ENCODE data around the gene ARHGEF28. TPM values are rescaled to one million over a fixed set of nuclear protein-coding genes. Genes with fewer than 3 reads are reported as not detected.

ARHGEF28 gene
- total and polyA plus RNA-seq, 10 of the 15 experiments (the other 5 are each of a cell fraction or from before 2014, with no cell fraction given): 0.10 to 0.72 (median 0.22) TPM; not detected in 2

DNA sequence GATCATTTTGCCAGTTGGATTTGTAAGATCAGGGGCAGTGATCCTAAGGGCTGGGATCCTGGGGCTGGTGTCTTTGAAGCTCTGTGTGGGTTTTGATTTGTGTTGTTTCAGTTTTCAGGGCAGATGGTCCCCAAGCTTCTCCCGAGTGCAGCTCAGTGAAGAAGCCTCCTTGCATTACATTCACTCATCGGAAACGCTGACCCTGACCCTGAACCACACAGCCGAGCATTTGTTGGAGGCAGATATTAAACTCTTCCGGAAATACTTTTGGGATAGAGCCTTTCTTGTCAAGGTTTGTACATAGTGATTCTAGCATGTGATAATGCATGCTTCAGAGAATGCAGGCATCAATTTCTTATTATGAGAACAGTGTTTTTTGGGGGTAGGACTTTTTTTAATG is 150.4 kb downstream of the ARHGEF28 start (continued):
- TF ChIP-seq, protein P1, sequence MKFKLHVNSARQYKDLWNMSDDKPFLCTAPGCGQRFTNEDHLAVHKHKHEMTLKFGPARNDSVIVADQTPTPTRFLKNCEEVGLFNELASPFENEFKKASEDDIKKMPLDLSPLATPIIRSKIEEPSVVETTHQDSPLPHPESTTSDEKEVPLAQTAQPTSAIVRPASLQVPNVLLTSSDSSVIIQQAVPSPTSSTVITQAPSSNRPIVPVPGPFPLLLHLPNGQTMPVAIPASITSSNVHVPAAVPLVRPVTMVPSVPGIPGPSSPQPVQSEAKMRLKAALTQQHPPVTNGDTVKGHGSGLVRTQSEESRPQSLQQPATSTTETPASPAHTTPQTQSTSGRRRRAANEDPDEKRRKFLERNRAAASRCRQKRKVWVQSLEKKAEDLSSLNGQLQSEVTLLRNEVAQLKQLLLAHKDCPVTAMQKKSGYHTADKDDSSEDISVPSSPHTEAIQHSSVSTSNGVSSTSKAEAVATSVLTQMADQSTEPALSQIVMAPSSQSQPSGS (IDR thresholded peaks at IDR 0.05; ENCODE audit: low read length): no peak
- TF ChIP-seq STAT3 (IDR thresholded peaks at IDR 0.05; ENCODE audit: low read depth, low read length) (no peak), JUND (IDR thresholded peaks at IDR 0.05; ENCODE audit: low read depth, low read length) (no peak), KAT2A (conservative IDR thresholded peaks at IDR 0.05; ENCODE audit: control insufficient read depth, low read depth, low read length) (no peak), SP1 (IDR thresholded peaks at IDR 0.05; ENCODE audit: low read depth, low read length) (no peak), SMARCA5 (IDR thresholded peaks at IDR 0.05) (no peak), ZNF207 (IDR thresholded peaks at IDR 0.05; ENCODE audit: borderline replicate concordance) (no peak), ETV6 (conservative IDR thresholded peaks at IDR 0.05 in 1 of 2, IDR thresholded peaks at IDR 0.05 in 1 of 2; ENCODE audit: borderline replicate concordance in 1 of 2, low read depth in 1 of 2) (no peak), SREBF2 (IDR thresholded peaks at IDR 0.05; ENCODE audit: low read length) (no peak), CREM (IDR thresholded peaks at IDR 0.05; ENCODE audit: low read depth) (no peak)
- TF ChIP-seq, protein P2, sequence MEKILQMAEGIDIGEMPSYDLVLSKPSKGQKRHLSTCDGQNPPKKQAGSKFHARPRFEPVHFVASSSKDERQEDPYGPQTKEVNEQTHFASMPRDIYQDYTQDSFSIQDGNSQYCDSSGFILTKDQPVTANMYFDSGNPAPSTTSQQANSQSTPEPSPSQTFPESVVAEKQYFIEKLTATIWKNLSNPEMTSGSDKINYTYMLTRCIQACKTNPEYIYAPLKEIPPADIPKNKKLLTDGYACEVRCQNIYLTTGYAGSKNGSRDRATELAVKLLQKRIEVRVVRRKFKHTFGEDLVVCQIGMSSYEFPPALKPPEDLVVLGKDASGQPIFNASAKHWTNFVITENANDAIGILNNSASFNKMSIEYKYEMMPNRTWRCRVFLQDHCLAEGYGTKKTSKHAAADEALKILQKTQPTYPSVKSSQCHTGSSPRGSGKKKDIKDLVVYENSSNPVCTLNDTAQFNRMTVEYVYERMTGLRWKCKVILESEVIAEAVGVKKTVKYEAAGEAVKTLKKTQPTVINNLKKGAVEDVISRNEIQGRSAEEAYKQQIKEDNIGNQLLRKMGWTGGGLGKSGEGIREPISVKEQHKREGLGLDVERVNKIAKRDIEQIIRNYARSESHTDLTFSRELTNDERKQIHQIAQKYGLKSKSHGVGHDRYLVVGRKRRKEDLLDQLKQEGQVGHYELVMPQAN (conservative IDR thresholded peaks at IDR 0.05): no peak

DNA sequence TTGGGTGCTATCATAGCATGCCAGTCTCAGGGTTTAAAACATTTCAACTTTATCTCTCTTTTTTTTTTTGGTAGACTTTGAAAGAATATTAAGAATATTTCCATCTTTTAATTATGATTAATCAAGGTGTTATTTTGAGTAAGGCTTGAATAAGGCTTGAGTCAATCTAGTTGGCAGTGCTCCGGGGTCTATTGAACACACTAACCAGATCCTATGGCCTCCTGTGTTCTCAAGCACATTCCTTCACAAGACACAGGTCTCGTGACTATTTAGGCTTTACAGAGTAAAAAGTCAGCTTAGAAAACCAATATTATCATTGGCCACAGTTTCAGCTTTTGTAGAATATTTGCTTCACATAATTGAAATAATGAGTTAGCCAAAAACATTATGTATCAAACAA is 151.2 kb downstream of the ARHGEF28 start:
- no peaks in the 10 kb centered on the region for H3K4me1 ChIP-seq (ENCODE audit: control insufficient read depth, insufficient read depth, low read length)
- no peaks in the 10 kb centered on the region for H3K9me3 ChIP-seq (replicated peaks; ENCODE audit: control insufficient read depth, insufficient read depth, low read length)
- no peaks in the 10 kb centered on the region for H4K20me1 ChIP-seq (ENCODE audit: control insufficient read depth, insufficient read depth)
- ATAC-seq (no peak), FAIRE-seq (no peak), DNase-seq (ENCODE audit: low read depth, low spot score) (no peak)
- H3K27ac ChIP-seq (ENCODE audit: control insufficient read depth, insufficient read depth): no peak overlapping the region
- ChIA-PET CTCF (no interaction called here), POLR2A (no interaction called here), SMC1A (ENCODE audit: uncharacterized antibody, unreplicated experiment) (no interaction called here), RAD21 (ENCODE audit: unreplicated experiment) (no interaction called here)
- intact Hi-C loops (cut with micrococcal nuclease; ENCODE audit: unreplicated experiment) (no loop called here), in situ Hi-C loops (cut with MboI) (no loop called here)
- no peak overlapping the region for H3K4me2 ChIP-seq (ENCODE audit: control insufficient read depth, insufficient read depth)
- H3K9ac ChIP-seq (ENCODE audit: control insufficient read depth, insufficient read depth, low read length): no peak overlapping the region
- 6% methylated on average over 2 of the region's 2 CpGs for WGBS (ENCODE audit: insufficient coverage, insufficient replicate concordance, low lambda C conversion rate, missing lambda C conversion rate)
- no peaks in the 10 kb centered on the region for H3K36me3 ChIP-seq (ENCODE audit: control insufficient read depth in 2 of 2, insufficient read depth in 2 of 2, low read length in 1 of 2)
- no peaks in the 10 kb centered on the region for H3K79me2 ChIP-seq (ENCODE audit: control insufficient read depth, insufficient read depth, low read length)
- no peak overlapping the region for H2AFZ ChIP-seq (ENCODE audit: control insufficient read depth, low read depth, low read length)
- H3K4me3 ChIP-seq: no peak overlapping the region
- H3K27me3 ChIP-seq (replicated peaks in 1 of 2; ENCODE audit: control insufficient read depth in 2 of 2, insufficient read depth in 2 of 2, low read length in 1 of 2): no peaks in the 10 kb centered on the region
- no TSS peak for BruUV-seq (replicated peaks)
- TF ChIP-seq MYB (IDR thresholded peaks at IDR 0.05; ENCODE audit: borderline replicate concordance, low read depth, low read length) (no peak), TCF7 (IDR thresholded peaks at IDR 0.05; ENCODE audit: borderline replicate concordance) (no peak), NFYB (IDR thresholded peaks at IDR 0.05; ENCODE audit: insufficient read depth, low read depth, low read length) (no peak), NFYA (IDR thresholded peaks at IDR 0.05; ENCODE audit: borderline replicate concordance, low read depth, low read length) (no peak), ZNF207 (IDR thresholded peaks at IDR 0.05; ENCODE audit: borderline replicate concordance) (no peak), CHD4 (IDR thresholded peaks at IDR 0.05) (no peak), NR2C2 (IDR thresholded peaks at IDR 0.05; ENCODE audit: borderline replicate concordance, control insufficient read depth, insufficient read length, low read depth) (no peak), POLR2AphosphoS5 (IDR thresholded peaks at IDR 0.05; ENCODE audit: low read length) (no peak)
- TF ChIP-seq, protein P3, sequence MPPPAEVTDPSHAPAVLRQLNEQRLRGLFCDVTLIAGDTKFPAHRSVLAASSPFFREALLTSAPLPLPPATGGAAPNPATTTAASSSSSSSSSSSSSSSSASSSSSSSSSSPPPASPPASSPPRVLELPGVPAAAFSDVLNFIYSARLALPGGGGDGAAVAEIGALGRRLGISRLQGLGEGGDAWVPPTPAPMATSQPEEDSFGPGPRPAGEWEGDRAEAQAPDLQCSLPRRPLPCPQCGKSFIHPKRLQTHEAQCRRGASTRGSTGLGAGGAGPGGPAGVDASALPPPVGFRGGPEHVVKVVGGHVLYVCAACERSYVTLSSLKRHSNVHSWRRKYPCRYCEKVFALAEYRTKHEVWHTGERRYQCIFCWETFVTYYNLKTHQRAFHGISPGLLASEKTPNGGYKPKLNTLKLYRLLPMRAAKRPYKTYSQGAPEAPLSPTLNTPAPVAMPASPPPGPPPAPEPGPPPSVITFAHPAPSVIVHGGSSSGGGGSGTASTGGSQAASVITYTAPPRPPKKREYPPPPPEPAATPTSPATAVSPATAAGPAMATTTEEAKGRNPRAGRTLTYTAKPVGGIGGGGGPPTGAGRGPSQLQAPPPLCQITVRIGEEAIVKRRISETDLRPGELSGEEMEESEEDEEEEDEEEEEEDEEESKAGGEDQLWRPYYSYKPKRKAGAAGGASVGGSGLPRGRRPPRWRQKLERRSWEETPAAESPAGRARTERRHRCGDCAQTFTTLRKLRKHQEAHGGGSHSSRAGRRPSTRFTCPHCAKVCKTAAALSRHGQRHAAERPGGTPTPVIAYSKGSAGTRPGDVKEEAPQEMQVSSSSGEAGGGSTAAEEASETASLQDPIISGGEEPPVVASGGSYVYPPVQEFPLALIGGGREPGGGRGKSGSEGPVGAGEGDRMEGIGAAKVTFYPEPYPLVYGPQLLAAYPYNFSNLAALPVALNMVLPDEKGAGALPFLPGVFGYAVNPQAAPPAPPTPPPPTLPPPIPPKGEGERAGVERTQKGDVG (CRISPR knock-in tag; IDR thresholded peaks at IDR 0.05): no peak

All from GM12878 (cell line).